HepG2 (cell line): ENCODE measurements around the gene SERINC2. TPM values are rescaled to one million over a fixed set of nuclear protein-coding genes. Genes with fewer than 3 reads are reported as not detected.

ENCODE experiments used
- ATAC-seq: fragments of 200-7000 bp; cut with Tn5 transposase; 3 replicates; pipeline ENCODE4 v1.9.1; 2020; ENCODE audit warnings: mild to moderate bottlenecking, moderate library complexity
- BruUV-seq: library from RNA; stranded (reverse); fragments of 400-500 nt; replicated peaks from 2 replicates; lab custom pipeline; 2021; lab: Mats Ljungman, UMichigan
- CTCF ChIA-PET: fragments of 300-600 bp; formaldehyde crosslinking; extraction: SDS; loops from one replicate; lab custom pipeline; 2021; ENCODE audit warnings: low total read pairs, inconsistent platforms, low intra/inter-chr PET ratio; lab: Yijun Ruan, JAX
- POLR2A ChIA-PET: fragments of 350-600 bp; sonication (Branson Sonifier 250); formaldehyde crosslinking; loops from one replicate; lab custom pipeline; 2020; ENCODE audit warnings: antibody characterized with exemption, inconsistent platforms; lab: Yijun Ruan, JAX
- DNase-seq: peaks from one replicate; pipeline ENCODE4 v3.0.0-alpha.2; 2015; ENCODE audit warnings: low spot score
- FAIRE-seq: peaks from 3 replicates; lab custom pipeline; 2011; peaks lifted over from hg19 to GRCh38; lab: Jason Lieb, UNC
- H2AFZ ChIP-seq: one replicate; pipeline ENCODE4 v1.6.1; 2011; ENCODE audit warnings: low read length, inconsistent platforms
- H3K27ac ChIP-seq: fragments of 300-600 bp; 3 replicates; pipeline ENCODE4 v1.8.0; 2011; ENCODE audit warnings: mixed run types, mild to moderate bottlenecking, mixed read lengths, low read length, inconsistent platforms; ENCODE audit not compliant: insufficient read depth; ENCODE audit errors: extremely low read length
- H3K27me3 ChIP-seq, 2 experiments: fragments of 200-600 bp in 1 of 2; 2 replicates in 1 of 2; 3 replicates in 1 of 2; pipeline versions ENCODE4 v1.6.0 to v1.8.0; 2011; ENCODE audit warnings: low read length in 2 of 2, mild to moderate bottlenecking in 2 of 2, moderate library complexity in 2 of 2, inconsistent platforms in 1 of 2; ENCODE audit not compliant: insufficient read depth in 2 of 2, control insufficient read depth in 1 of 2
- H3K36me3 ChIP-seq, 2 experiments: fragments of 200-600 bp in 1 of 2; replicated peaks in 1 of 2; 2 replicates in 1 of 2; 3 replicates in 1 of 2; pipeline versions ENCODE4 v1.5.1 to v1.8.0; 2011; ENCODE audit warnings: low read length in 2 of 2, inconsistent platforms in 1 of 2; ENCODE audit not compliant: insufficient read depth in 2 of 2, control insufficient read depth in 1 of 2
- H3K4me1 ChIP-seq: 2 replicates; pipeline ENCODE4 v1.5.1; 2012; ENCODE audit warnings: low read length, inconsistent platforms; ENCODE audit not compliant: insufficient read depth
- H3K4me2 ChIP-seq: 2 replicates; pipeline ENCODE4 v1.6.0; 2011; ENCODE audit warnings: low read depth, low read length, inconsistent platforms
- H3K4me3 ChIP-seq, 3 experiments: fragments of 200-600 bp in 1 of 3; sonication (generic), shearing (Covaris generic) in 1 of 3; replicated peaks in 1 of 3; 2 replicates each; pipeline ENCODE4 v1.5.1; 2011 to 2016; ENCODE audit warnings: low read length in 3 of 3, inconsistent platforms in 2 of 3, low read depth in 2 of 3, mild to moderate bottlenecking in 2 of 3, control low read depth in 1 of 3, mixed read lengths in 1 of 3; ENCODE audit not compliant: insufficient read depth in 1 of 3
- H3K79me2 ChIP-seq: one replicate; pipeline ENCODE4 v1.6.1; 2011; ENCODE audit warnings: low read length, inconsistent platforms; ENCODE audit not compliant: insufficient read depth
- H3K9ac ChIP-seq: 2 replicates; pipeline ENCODE4 v1.6.0; 2011; ENCODE audit warnings: mild to moderate bottlenecking, low read depth, low read length, inconsistent platforms; ENCODE audit not compliant: insufficient read depth
- H3K9me3 ChIP-seq: 2 replicates; pipeline ENCODE4 v1.5.1; 2012; ENCODE audit warnings: mild to moderate bottlenecking, low read length
- H4K20me1 ChIP-seq: 2 replicates; pipeline ENCODE4 v1.6.0; 2011; ENCODE audit warnings: inconsistent platforms, mild to moderate bottlenecking, low read length, moderate library complexity; ENCODE audit not compliant: insufficient read depth
- HDAC1 ChIP-seq: sonication (generic); formaldehyde crosslinking; IDR thresholded peaks from 2 replicates; pipeline ENCODE4 v1.5.1; 2020; ENCODE audit warnings: mild to moderate bottlenecking, missing genetic modification reagents
- MIER2 ChIP-seq: IDR thresholded peaks from 2 replicates; pipeline ENCODE4 v1.6.1; 2016; ENCODE audit warnings: missing biosample characterization, missing genetic modification reagents
- THYN1 ChIP-seq: sonication (generic); formaldehyde crosslinking; IDR thresholded peaks from 2 replicates; pipeline ENCODE4 v1.8.1; 2023; ENCODE audit warnings: low read depth, mild to moderate bottlenecking, moderate library complexity, missing genetic modification reagents, borderline replicate concordance
- ZBTB38 ChIP-seq: sonication (generic); formaldehyde crosslinking; IDR thresholded peaks from 2 replicates; pipeline ENCODE4 v1.5.1; 2020; ENCODE audit warnings: mild to moderate bottlenecking, missing genetic modification reagents
- ZNF281 ChIP-seq: sonication (generic); formaldehyde crosslinking; IDR thresholded peaks from 2 replicates; pipeline ENCODE4 v1.4.0; 2020; ENCODE audit warnings: missing genetic modification reagents, borderline replicate concordance
- ZNF687 ChIP-seq: sonication (generic); formaldehyde crosslinking; IDR thresholded peaks from 2 replicates; pipeline ENCODE4 v1.5.1; 2020; ENCODE audit warnings: mild to moderate bottlenecking, missing genetic modification reagents, moderate library complexity
- WGBS: methylation state at CpG from one replicate; pipeline ENCODE4 v1.1.6; 2017; ENCODE audit warnings: low lambda C conversion rate; 5-methylcytosine and 5-hydroxymethylcytosine counted together
- in situ Hi-C: cut with HindIII; loops from 2 replicates; pipeline ENCODE4 v1.10.0; 2017; ENCODE audit warnings: low pct_unique_long_range_greater_than_20kb; ENCODE audit not compliant: extremely low pct_ligation_motif_present
- intact Hi-C: fragments of 100-400 bp; cut with micrococcal nuclease; formaldehyde crosslinking; loops from one replicate; pipeline ENCODE4 v1.10.0; 2022; ENCODE audit not compliant: unreplicated experiment
- polyA plus RNA-seq, 8 experiments: library from polyadenylated mRNA; depleted of rRNA in 3 of 8; stranded (reverse) in 7 of 8; unstranded in 1 of 8; fragments of >200 nt; fragmentation: Illumina TruSeq in 4 of 8; extraction: Trizol in 4 of 8; gene quantifications; 2 replicates each; pipeline versions ENCODE4 v1.2.1 to v1.2.3, GENCODE V29; 2011 to 2016; ENCODE audit warnings: low read depth in 4 of 8, missing spikeins in 1 of 8, mixed read lengths in 1 of 8; ENCODE audit not compliant: insufficient read depth in 1 of 8
- total RNA-seq, 5 experiments: library from RNA; depleted of rRNA; stranded (reverse); fragments of >200 nt; fragmentation: Illumina TruSeq; extraction: Trizol; gene quantifications; 2 replicates each; pipeline ENCODE4 v1.2.3, GENCODE V29; 2016; ENCODE audit warnings: low read depth in 1 of 5

Gene SERINC2
- total and polyA plus RNA-seq, 2 of the 13 experiments (the other 11 are each of a cell fraction or from before 2014, with no cell fraction given), result 4.8 to 126 TPM

GRCh38 chr1:31425301-31426081 lies 12.5 kb downstream of the SERINC2 start:
- no peak for DNase-seq
- WGBS, result 73% methylated on average over 18 of the region's 28 CpGs
- Histone ChIP-seq H3K4me3 (no peak overlapping the region), H3K4me2 (no peak overlapping the region), H3K27me3 (no peaks in the 10 kb centered on the region), H3K36me3 (peaks cover 6 to 19% of the 10 kb centered on the region in 2 experiments; a peak in 4 of 5 replicates), H3K9me3 (no peaks in the 10 kb centered on the region), H3K4me1 (peaks cover 65% of the 10 kb centered on the region), H4K20me1 (peaks cover 4% of the 10 kb centered on the region; the same call in 1 of the 2 replicates), H3K9ac (no peak overlapping the region), H3K27ac (no peak overlapping the region), H2AFZ (no peak overlapping the region), H3K79me2 (peaks cover 6% of the 10 kb centered on the region)
- intact Hi-C loops (no loop called here), in situ Hi-C loops (loop anchor here (5.0 to 10.0 kb wide), 2 partner anchors 33 to 241 kb away; no protein-coding TSS in a partner anchor)
- ChIA-PET CTCF (interaction anchor here (4.6 kb wide), 1 partner anchor 31 kb away, joined by 95 read pairs; no protein-coding TSS in a partner anchor), POLR2A (no interaction called here)
- no peak for ATAC-seq
- FAIRE-seq, result no peak
- no peak for TF ChIP-seq HDAC1 (CRISPR knock-in tag)
- no peak for TF ChIP-seq THYN1
- no peak for TF ChIP-seq ZNF281 (CRISPR knock-in tag)
- peak; percentile 43; the same call in 1 of the 2 replicates for TF ChIP-seq ZBTB38 (CRISPR knock-in tag)
- TF ChIP-seq ZNF687 (CRISPR knock-in tag), result peak; percentile 13; the same call in 1 of the 2 replicates
- TF ChIP-seq MIER2 (CRISPR knock-in tag), result no peak
- BruUV-seq, result no TSS peak
